Neural cell (in vitro differentiated cells): Measurements from ENCODE around the gene SEMG1. TPM values are rescaled to one million over a fixed set of nuclear protein-coding genes. Genes with fewer than 3 reads are reported as not detected.

ENCODE experiments used
- H2AFZ ChIP-seq: fragments of 200-600, 300-800 bp; sonication (generic), shearing (Covaris generic); 2 replicates; pipeline ENCODE4 v1.6.0; 2014; ENCODE audit warnings: low read depth, mild to moderate bottlenecking, antibody characterized with exemption, low read length, moderate library complexity
- H3F3A ChIP-seq: fragments of 200-600 bp; shearing (Covaris generic); 2 replicates; pipeline ENCODE4 v1.6.1; 2016; ENCODE audit warnings: mild to moderate bottlenecking, moderate library complexity, mixed read lengths, antibody characterized with exemption, low read length; ENCODE audit not compliant: insufficient read depth, poor library complexity, severe bottlenecking
- H3K27ac ChIP-seq: fragments of 200-600, 300-800 bp; sonication (generic), shearing (Covaris generic); 2 replicates; pipeline ENCODE4 v1.5.1; 2014; ENCODE audit warnings: mild to moderate bottlenecking, low read length, moderate library complexity
- H3K27me3 ChIP-seq: fragments of 300-800, 200-600 bp; sonication (generic), shearing (Covaris generic); 2 replicates; pipeline ENCODE4 v1.6.0; 2014; ENCODE audit warnings: mild to moderate bottlenecking, low read depth, low read length, moderate library complexity; ENCODE audit not compliant: insufficient read depth
- H3K36me3 ChIP-seq: fragments of 300-800, 200-600 bp; sonication (generic), shearing (Covaris generic); 2 replicates; pipeline ENCODE4 v1.5.1; 2014; ENCODE audit warnings: mild to moderate bottlenecking, antibody characterized with exemption, low read length, moderate library complexity; ENCODE audit not compliant: insufficient read depth
- H3K4me2 ChIP-seq: fragments of 300-800, 200-600 bp; sonication (generic), shearing (Covaris generic); 2 replicates; pipeline ENCODE4 v1.6.0; 2014; ENCODE audit warnings: mild to moderate bottlenecking, low read length
- H3K4me3 ChIP-seq: fragments of 300-800, 200-600 bp; sonication (generic), shearing (Covaris generic); 2 replicates; pipeline ENCODE4 v1.5.1; 2014; ENCODE audit warnings: mild to moderate bottlenecking, low read length, moderate library complexity
- H3K79me2 ChIP-seq: fragments of 200-600 bp; shearing (Covaris generic); replicated peaks from 2 replicates; pipeline ENCODE4 v1.6.0; 2014; ENCODE audit warnings: mild to moderate bottlenecking, low read length, moderate library complexity; ENCODE audit not compliant: insufficient read depth
- H3K9ac ChIP-seq: fragments of 300-800, 200-600 bp; sonication (generic), shearing (Covaris generic); 2 replicates; pipeline ENCODE4 v1.6.1; 2016; ENCODE audit warnings: mild to moderate bottlenecking, low read length, mixed read lengths
- H3K9me2 ChIP-seq: fragments of 200-600 bp; shearing (Covaris generic); 2 replicates; pipeline ENCODE4 v1.6.1; 2016; ENCODE audit warnings: mild to moderate bottlenecking, low read length, mixed read lengths; ENCODE audit not compliant: insufficient read depth
- H3K9me3 ChIP-seq: fragments of 200-600, 300-800 bp; sonication (generic), shearing (Covaris generic); 2 replicates; pipeline ENCODE4 v1.6.1; 2016; ENCODE audit warnings: mild to moderate bottlenecking, mixed run types, low read length, moderate library complexity, mixed read lengths
- H4K20me1 ChIP-seq: fragments of 200-600 bp; shearing (Covaris generic); 2 replicates; pipeline ENCODE4 v1.6.1; 2016; ENCODE audit warnings: mild to moderate bottlenecking, mixed run types; ENCODE audit not compliant: insufficient read depth
- EP300 ChIP-seq: fragments of 450-650 bp; conservative IDR thresholded peaks from 2 replicates; pipeline ENCODE4 v1.6.1; 2014; ENCODE audit warnings: antibody characterized with exemption, mild to moderate bottlenecking, moderate library complexity; ENCODE audit not compliant: poor library complexity, severe bottlenecking
- EZH2 ChIP-seq: fragments of 200-600, 300-800 bp; shearing (Covaris generic), sonication (generic); IDR thresholded peaks from 2 replicates; pipeline ENCODE4 v1.6.1; 2014; ENCODE audit warnings: antibody characterized with exemption, low read length, borderline replicate concordance, mild to moderate bottlenecking; ENCODE audit not compliant: insufficient read depth, poor library complexity, severe bottlenecking
- MXI1 ChIP-seq: fragments of 450-650 bp; conservative IDR thresholded peaks from 2 replicates; pipeline ENCODE4 v1.6.1; 2014; ENCODE audit warnings: antibody characterized with exemption, mild to moderate bottlenecking; ENCODE audit not compliant: poor library complexity, severe bottlenecking
- POLR2AphosphoS5 ChIP-seq: IDR thresholded peaks from 2 replicates; pipeline ENCODE4 v1.6.1; 2012
- RAD21 ChIP-seq: fragments of 450-650 bp; conservative IDR thresholded peaks from 2 replicates; pipeline ENCODE4 v1.6.1; 2014; ENCODE audit warnings: antibody characterized with exemption, mild to moderate bottlenecking, moderate library complexity
- SMC3 ChIP-seq: fragments of 450-650 bp; conservative IDR thresholded peaks from 2 replicates; pipeline ENCODE4 v1.6.1; 2014; ENCODE audit warnings: antibody characterized with exemption, mild to moderate bottlenecking, moderate library complexity; ENCODE audit not compliant: poor library complexity
- TAF1 ChIP-seq: IDR thresholded peaks from 2 replicates; pipeline ENCODE4 v1.6.1; 2012; ENCODE audit warnings: low read depth
- polyA plus RNA-seq: library from polyadenylated mRNA; depleted of rRNA; stranded (reverse); fragments of >200 nt; gene quantifications from 2 replicates; pipeline ENCODE4 v1.2.3, GENCODE V29; 2014
- TF ChIP-seq, protein P1 (sequence below): fragments of 450-650 bp; IDR thresholded peaks from 2 replicates; pipeline ENCODE4 v1.5.1; 2014; ENCODE audit warnings: antibody characterized with exemption, mild to moderate bottlenecking, moderate library complexity; ENCODE audit not compliant: poor library complexity, severe bottlenecking
- TF ChIP-seq, protein P2 (sequence below): IDR thresholded peaks from 2 replicates; pipeline ENCODE4 v1.6.1; 2012; ENCODE audit warnings: borderline replicate concordance

Gene SEMG1
- polyA plus RNA-seq, 1 donor from 2014 or later = not detected

DNA sequence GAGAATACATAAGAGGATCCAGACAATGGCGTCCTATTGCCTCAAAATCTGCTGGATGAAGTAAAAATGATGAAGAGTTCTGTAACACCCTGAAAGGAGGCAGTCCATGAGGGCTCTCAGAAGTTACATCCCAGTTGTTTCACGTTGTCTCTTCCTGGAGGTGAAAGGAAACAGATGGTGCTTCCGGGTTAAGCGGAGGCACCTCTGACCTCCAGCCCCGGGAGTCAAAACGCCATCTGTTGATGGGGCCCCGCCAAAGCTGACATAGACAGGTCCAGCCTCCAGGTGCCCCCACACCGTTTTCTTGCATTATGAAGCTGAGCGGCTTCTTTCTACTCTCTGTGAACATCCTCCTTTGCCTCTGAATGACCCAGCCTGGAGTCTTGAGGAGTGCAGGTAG lies 23.8 kb downstream of the SEMG1 start:
- no peak overlapping the region for H2AFZ ChIP-seq
- H3K79me2 ChIP-seq = no peaks in the 10 kb centered on the region
- H3K4me2 ChIP-seq = no peak overlapping the region
- H3K27ac ChIP-seq = no peak overlapping the region
- no peaks in the 10 kb centered on the region for H3F3A ChIP-seq
- no peak overlapping the region for H3K4me3 ChIP-seq
- H3K27me3 ChIP-seq = no peaks in the 10 kb centered on the region
- no peak overlapping the region for H3K9ac ChIP-seq
- no peaks in the 10 kb centered on the region for H4K20me1 ChIP-seq
- no peaks in the 10 kb centered on the region for H3K9me2 ChIP-seq
- no peaks in the 10 kb centered on the region for H3K9me3 ChIP-seq
- TF ChIP-seq, protein P1, sequence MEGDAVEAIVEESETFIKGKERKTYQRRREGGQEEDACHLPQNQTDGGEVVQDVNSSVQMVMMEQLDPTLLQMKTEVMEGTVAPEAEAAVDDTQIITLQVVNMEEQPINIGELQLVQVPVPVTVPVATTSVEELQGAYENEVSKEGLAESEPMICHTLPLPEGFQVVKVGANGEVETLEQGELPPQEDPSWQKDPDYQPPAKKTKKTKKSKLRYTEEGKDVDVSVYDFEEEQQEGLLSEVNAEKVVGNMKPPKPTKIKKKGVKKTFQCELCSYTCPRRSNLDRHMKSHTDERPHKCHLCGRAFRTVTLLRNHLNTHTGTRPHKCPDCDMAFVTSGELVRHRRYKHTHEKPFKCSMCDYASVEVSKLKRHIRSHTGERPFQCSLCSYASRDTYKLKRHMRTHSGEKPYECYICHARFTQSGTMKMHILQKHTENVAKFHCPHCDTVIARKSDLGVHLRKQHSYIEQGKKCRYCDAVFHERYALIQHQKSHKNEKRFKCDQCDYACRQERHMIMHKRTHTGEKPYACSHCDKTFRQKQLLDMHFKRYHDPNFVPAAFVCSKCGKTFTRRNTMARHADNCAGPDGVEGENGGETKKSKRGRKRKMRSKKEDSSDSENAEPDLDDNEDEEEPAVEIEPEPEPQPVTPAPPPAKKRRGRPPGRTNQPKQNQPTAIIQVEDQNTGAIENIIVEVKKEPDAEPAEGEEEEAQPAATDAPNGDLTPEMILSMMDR = no peak
- TF ChIP-seq TAF1 (no peak), POLR2AphosphoS5 (no peak), SMC3 (no peak), RAD21 (no peak), EP300 (no peak), EZH2 (no peak), MXI1 (no peak)
- TF ChIP-seq, protein P2, sequence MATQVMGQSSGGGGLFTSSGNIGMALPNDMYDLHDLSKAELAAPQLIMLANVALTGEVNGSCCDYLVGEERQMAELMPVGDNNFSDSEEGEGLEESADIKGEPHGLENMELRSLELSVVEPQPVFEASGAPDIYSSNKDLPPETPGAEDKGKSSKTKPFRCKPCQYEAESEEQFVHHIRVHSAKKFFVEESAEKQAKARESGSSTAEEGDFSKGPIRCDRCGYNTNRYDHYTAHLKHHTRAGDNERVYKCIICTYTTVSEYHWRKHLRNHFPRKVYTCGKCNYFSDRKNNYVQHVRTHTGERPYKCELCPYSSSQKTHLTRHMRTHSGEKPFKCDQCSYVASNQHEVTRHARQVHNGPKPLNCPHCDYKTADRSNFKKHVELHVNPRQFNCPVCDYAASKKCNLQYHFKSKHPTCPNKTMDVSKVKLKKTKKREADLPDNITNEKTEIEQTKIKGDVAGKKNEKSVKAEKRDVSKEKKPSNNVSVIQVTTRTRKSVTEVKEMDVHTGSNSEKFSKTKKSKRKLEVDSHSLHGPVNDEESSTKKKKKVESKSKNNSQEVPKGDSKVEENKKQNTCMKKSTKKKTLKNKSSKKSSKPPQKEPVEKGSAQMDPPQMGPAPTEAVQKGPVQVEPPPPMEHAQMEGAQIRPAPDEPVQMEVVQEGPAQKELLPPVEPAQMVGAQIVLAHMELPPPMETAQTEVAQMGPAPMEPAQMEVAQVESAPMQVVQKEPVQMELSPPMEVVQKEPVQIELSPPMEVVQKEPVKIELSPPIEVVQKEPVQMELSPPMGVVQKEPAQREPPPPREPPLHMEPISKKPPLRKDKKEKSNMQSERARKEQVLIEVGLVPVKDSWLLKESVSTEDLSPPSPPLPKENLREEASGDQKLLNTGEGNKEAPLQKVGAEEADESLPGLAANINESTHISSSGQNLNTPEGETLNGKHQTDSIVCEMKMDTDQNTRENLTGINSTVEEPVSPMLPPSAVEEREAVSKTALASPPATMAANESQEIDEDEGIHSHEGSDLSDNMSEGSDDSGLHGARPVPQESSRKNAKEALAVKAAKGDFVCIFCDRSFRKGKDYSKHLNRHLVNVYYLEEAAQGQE = no peak
- no peaks in the 10 kb centered on the region for H3K36me3 ChIP-seq

DNA sequence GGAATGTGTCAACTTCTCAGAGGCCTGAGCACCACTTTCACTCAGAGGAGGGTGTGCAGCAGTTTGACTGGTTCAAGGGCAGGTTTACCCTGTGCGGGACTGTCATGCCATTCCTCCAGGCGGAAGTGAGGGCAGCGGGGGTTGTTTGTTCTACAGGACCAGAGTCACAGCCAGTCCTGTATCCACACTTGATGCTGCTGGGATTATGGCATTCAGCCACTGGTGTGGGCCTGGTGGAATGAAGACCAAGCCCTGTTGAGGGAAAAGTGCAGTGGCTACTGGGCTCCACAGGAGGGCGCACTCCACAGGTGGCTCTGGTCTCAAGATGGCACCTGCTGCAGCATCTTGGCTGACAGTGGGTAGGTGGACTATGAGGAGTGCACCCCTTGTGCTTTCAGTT lies 29.2 kb downstream of the SEMG1 start:
- Histone ChIP-seq H3F3A (no peaks in the 10 kb centered on the region), H3K27ac (no peak overlapping the region), H3K9me2 (no peaks in the 10 kb centered on the region), H3K36me3 (no peaks in the 10 kb centered on the region), H3K4me2 (no peak overlapping the region), H3K9ac (no peak overlapping the region), H3K79me2 (no peaks in the 10 kb centered on the region), H4K20me1 (no peaks in the 10 kb centered on the region), H2AFZ (no peak overlapping the region), H3K27me3 (no peaks in the 10 kb centered on the region), H3K4me3 (no peak overlapping the region), H3K9me3 (no peaks in the 10 kb centered on the region)
- TF ChIP-seq TAF1 = no peak
- no peak for TF ChIP-seq EP300
- TF ChIP-seq RAD21 = no peak
- TF ChIP-seq SMC3 = no peak
- TF ChIP-seq EZH2 = no peak
- TF ChIP-seq, protein P2 = no peak
- TF ChIP-seq MXI1 = no peak
- TF ChIP-seq, protein P1 = no peak
- no peak for TF ChIP-seq POLR2AphosphoS5
